WTC11 (cell line): ENCODE results near the gene FUNDC1.
"Not testable (repeated sequence)": the region's sequence is repeated elsewhere in the genome, so short reads cannot be mapped to it uniquely, and the experiment has no call there.

Source experiments
- SOX15 ChIP-seq: fragments of 250-450 bp; sonication (Bioruptor Pico); IDR thresholded peaks from 2 replicates; pipeline ENCODE4 v1.9.0; 2021; ENCODE audit warnings: mild to moderate bottlenecking
- TCF7 ChIP-seq: sonication (generic); formaldehyde crosslinking; IDR thresholded peaks from 2 replicates; pipeline ENCODE4 v1.8.0; 2022; ENCODE audit warnings: mild to moderate bottlenecking, low read depth, missing genetic modification reagents, moderate library complexity
- TF ChIP-seq, protein P1 (sequence below): sonication (generic); formaldehyde crosslinking; IDR thresholded peaks from 2 replicates; pipeline ENCODE4 v1.8.1; 2022; ENCODE audit warnings: low read depth, mild to moderate bottlenecking, moderate library complexity, missing genetic modification reagents, borderline replicate concordance
- TF ChIP-seq, protein P2 (sequence below): fragments of 200-600 bp; IDR thresholded peaks from 2 replicates; pipeline ENCODE4 v1.8.0; 2022; ENCODE audit warnings: antibody characterized with exemption
- TF ChIP-seq, protein P3 (sequence below): sonication (generic); formaldehyde crosslinking; conservative IDR thresholded peaks from 2 replicates; pipeline ENCODE4 v1.8.1; 2022; ENCODE audit warnings: mild to moderate bottlenecking, missing genetic modification reagents
- TF ChIP-seq, protein P4 (sequence below): sonication (generic); formaldehyde crosslinking; IDR thresholded peaks from 2 replicates; pipeline ENCODE4 v1.8.1; 2023; ENCODE audit warnings: mild to moderate bottlenecking, missing genetic modification reagents, moderate library complexity

DNA sequence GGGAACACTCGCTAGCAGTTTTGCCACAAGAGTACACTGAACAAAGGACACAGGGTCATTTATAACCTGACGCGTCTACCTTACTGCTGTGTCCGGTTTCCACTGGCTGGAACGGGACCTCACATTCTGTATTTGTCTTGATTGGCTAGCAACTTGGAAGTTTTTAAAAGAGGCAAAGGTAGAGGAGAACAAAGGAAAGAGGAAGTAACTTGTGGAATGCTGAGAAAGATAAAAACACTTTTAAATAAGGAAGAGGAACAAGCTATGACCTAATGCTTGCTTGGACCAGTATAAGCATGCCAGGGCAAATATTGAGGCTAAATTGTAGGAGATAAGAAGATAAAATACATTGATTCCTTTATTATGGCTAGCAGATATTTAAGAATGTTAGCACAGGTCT is 2.8 kb upstream of the FUNDC1 start:
- TF ChIP-seq, protein P1, sequence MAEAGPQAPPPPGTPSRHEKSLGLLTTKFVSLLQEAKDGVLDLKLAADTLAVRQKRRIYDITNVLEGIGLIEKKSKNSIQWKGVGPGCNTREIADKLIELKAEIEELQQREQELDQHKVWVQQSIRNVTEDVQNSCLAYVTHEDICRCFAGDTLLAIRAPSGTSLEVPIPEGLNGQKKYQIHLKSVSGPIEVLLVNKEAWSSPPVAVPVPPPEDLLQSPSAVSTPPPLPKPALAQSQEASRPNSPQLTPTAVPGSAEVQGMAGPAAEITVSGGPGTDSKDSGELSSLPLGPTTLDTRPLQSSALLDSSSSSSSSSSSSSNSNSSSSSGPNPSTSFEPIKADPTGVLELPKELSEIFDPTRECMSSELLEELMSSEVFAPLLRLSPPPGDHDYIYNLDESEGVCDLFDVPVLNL (CRISPR knock-in tag), result not testable (repeated sequence)
- TF ChIP-seq, protein P2, sequence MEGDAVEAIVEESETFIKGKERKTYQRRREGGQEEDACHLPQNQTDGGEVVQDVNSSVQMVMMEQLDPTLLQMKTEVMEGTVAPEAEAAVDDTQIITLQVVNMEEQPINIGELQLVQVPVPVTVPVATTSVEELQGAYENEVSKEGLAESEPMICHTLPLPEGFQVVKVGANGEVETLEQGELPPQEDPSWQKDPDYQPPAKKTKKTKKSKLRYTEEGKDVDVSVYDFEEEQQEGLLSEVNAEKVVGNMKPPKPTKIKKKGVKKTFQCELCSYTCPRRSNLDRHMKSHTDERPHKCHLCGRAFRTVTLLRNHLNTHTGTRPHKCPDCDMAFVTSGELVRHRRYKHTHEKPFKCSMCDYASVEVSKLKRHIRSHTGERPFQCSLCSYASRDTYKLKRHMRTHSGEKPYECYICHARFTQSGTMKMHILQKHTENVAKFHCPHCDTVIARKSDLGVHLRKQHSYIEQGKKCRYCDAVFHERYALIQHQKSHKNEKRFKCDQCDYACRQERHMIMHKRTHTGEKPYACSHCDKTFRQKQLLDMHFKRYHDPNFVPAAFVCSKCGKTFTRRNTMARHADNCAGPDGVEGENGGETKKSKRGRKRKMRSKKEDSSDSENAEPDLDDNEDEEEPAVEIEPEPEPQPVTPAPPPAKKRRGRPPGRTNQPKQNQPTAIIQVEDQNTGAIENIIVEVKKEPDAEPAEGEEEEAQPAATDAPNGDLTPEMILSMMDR, result not testable (repeated sequence)
- TF ChIP-seq, protein P3, sequence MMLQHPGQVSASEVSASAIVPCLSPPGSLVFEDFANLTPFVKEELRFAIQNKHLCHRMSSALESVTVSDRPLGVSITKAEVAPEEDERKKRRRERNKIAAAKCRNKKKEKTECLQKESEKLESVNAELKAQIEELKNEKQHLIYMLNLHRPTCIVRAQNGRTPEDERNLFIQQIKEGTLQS (CRISPR knock-in tag), result not testable (repeated sequence)
- not testable (repeated sequence) for TF ChIP-seq TCF7; SOX15 (CRISPR knock-in tag)
- TF ChIP-seq, protein P4, sequence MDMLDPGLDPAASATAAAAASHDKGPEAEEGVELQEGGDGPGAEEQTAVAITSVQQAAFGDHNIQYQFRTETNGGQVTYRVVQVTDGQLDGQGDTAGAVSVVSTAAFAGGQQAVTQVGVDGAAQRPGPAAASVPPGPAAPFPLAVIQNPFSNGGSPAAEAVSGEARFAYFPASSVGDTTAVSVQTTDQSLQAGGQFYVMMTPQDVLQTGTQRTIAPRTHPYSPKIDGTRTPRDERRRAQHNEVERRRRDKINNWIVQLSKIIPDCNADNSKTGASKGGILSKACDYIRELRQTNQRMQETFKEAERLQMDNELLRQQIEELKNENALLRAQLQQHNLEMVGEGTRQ, result not testable (repeated sequence)
